ENCODE results near the gene SF1.

- no peak for TF ChIP-seq CTCF (IDR thresholded peaks at IDR 0.05; ENCODE audit: low read depth, low read length)
- TF ChIP-seq EZH2phosphoT487 (IDR thresholded peaks at IDR 0.05; ENCODE audit: low read depth) = no peak
Measured at GRCh38 chr11:64742087-64742888, 36.1 kb downstream of the SF1 start.

Data from OCI-LY3 (cell line).